HL-60/S4 treated with phorbol 12-myristate 13-acetate at 8.2 ng/mL for 4 days and 3 days (cell line): ENCODE measurements around the gene MACROD1.

Experiments used
- in situ Hi-C: fragments of 300-500 bp; cut with MboI; formaldehyde crosslinking; loops from 2 replicates; pipeline ENCODE4 v1.15.0; 2022; ENCODE audit warnings: low sequenced_read_pairs

The MACROD1 gene

DNA sequence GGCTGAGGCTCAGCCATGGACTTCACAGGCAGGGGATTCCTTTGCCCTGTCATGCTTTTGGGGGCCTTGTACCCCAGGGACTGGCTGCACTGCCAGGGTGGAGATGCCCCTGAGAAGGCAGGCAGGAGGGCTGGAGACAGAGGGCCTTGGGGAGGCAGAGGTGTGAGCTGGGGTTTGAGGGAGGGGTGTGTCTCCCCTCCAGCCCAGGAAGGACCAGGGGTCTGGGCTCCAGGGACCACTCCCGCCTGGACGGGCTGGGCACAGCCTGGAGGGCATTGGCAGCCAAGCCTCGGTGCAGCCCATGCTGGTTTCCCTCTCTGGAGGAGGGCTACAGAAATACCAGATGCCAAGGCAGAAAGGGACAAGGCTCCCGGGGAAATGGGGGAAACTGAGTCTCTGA is 160.2 kb downstream of the MACROD1 start:
- in situ Hi-C loops = no loop called here

DNA sequence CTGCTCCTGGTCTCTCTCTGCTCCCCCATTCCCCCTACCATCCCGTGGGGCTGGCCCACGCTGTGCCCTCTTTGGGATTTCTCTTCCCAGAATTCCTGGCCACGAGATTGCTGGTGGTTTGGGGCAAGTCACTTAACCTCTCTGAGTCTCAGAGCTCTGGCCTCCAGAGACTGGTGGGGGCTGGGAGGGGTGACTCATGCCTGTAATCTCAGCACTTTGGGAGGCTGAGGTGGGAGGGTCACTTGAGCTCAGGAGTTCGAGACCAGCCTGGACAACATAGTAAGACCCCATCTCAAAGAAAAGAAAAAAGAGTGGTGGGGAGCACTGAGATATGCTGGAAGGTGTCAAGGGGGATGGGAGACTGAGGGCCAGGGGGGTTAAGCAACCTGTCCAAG is 161.3 kb downstream of the MACROD1 start:
- in situ Hi-C loops = no loop called here

- in situ Hi-C loops = no loop called here
Observed at GRCh38 chr11:64003807-64004589, 161.9 kb downstream of the MACROD1 start.

- in situ Hi-C loops = no loop called here
Observed at GRCh38 chr11:64001484-64002420, 164.2 kb downstream of the MACROD1 start.

DNA sequence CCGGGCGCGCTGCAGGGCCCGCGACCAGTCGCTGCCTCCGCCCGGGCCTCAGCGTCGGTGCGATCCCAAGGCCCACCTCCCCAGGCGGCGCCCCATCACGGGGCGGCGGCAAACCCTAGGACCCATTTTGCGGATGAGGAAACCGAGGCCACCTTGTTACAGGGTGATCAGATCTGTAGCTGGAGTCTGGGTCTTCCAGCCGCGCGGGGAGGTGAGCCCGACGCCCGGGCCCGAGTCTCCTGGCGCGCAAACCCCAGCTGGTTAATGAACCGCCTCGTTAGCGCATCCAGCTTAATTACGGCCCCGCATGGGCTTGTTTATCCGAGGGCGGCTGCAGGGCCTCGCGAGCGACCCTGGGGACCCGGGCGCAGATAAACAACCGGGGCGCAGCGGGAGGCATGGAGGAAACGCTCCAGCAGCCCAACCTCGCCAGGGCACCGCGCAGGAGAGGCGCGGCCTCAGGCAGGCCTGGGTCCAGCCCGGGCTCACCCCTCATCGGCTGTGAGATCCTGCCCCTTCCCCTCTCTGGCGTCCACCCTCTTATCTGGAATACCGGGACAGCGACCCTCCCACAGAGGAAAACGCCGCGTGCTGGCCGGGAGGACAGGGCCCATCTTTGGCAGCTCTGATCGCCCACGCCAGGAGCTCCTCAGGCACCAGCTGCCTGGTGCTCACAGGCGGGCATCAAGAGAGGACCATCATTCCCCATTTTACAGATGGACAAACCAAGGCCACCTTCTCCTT is 165.0 kb downstream of the MACROD1 start:
- in situ Hi-C loops = no loop called here

DNA sequence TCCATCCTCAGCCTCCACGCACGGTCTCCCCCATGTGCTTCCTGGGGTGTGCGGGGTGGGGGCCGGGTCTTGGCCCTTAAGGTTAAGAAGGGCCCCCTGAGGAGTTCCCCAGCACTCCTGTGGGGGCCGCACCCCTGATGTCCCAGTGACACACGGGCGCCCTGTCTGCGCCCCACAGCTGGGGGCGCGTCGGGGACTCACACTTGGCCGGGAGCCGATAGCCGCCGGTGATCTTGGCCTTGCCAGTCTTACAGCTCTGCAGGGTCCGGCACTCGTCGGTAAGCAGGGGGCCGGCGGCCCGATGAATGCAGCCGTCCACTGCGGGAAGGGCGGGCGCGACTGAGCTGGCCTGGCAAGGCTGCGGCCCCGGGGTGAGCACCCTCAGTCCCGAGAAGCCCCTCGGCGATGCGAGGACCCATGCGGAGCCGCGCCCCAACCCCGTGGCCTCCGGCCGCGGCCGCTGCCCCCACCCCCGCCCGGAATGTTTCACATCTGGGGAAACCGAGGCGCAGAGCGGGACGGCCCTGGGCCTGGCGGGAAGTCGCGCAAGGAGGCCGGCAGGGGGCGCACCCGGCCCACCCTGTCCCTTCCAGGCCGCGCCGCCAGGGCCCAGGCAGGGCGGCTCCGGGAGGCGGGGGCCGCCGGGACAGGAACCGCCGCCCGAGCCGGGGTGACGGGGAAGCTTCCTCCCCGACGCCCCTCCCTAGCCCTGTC is 165.7 kb downstream of the MACROD1 start:
- in situ Hi-C loops = no loop called here

- in situ Hi-C loops = no loop called here
Observed at GRCh38 chr11:63999349-64000025, 166.4 kb downstream of the MACROD1 start.

DNA sequence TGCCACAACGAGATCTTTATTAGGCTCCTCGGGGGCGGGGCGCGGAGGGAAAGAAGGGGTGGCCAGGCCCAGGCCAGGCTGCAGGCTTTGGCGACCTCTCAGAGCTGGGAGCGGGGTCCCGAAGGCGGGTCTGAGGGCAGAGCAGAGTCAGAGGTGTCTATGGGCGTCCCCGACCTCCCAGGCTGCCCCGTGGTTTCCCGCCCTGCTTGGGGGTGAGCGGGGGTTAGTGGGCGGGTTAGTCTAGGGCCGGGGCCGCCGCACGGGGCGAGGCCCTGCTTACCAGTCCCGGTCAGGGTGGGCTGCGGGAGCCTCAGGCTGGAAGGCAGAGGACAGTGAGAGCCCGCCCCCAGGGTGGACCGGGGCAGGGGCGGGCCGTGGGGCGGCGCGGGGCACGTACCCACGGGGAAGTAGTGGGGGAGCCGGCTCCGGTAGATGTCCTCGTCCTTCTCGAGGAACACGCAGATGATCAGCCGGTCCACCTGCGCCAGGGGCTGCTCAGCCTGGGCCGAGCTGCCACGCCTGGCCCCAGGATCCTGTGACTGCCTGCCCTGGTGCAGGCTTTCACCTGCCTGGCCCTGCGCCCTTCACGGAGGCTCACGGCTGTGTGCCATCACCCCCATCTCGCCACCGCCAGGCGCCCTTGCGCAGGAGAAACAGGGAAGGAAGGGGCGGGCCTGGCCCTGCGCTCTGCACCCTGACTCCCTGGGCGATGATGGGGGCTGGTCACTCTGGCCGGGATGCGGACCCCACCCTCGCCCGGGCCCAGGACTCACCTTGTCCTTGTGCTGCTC is 167.2 kb downstream of the MACROD1 start:
- in situ Hi-C loops = no loop called here

DNA sequence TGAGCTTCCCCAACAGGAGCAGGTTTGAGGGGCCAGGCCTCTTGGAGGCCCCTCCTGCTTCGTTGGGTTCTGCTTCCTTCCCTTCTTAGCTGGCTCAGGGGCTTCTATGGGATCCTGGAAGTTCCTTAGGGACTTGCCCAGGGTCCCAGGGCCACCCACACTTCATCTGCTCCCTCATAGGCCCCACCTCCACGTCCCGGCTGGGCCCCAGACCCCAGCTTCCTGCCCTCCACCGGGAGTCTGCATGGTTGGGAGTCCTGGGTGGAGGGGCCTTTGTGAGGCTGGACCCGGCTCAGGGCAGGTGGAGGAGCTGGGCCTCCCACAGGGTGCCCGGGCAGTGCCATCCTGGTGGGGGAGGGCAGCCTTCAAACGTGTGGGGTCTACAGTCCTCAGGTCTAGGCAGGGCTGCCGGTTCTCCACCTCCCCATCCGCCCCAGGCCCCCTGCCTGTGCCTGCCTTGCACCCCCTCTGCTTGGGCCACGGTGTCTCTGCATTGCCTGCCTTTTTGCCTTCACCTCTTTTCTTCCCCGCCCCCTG is 168.0 kb downstream of the MACROD1 start:
- in situ Hi-C loops = no loop called here

- in situ Hi-C loops = no loop called here
Observed at GRCh38 chr11:63997104-63997700, 168.7 kb downstream of the MACROD1 start.

GRCh38 chr11:63996512-63996911 is 169.4 kb downstream of the MACROD1 start:
- in situ Hi-C loops = no loop called here

DNA sequence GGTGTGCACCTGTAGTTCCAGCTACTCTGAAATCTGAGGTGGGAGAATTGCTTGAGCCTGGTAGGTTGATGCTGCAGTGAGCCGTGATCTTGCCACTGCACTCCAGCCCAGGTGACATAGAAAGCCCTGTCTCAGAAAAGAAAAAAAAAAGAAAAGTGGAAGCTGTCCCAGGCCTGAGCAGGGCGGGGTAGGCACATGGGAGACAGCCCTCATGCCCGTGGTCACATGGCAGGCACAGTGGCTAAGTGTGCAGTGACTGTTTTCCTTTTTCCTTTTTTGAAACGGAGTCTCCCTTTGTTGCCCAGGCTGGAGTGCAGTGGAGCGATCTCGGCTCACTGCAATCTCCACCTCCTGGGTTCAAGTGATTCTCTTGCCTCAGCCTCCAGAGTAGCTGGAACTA is 171.9 kb downstream of the MACROD1 start:
- in situ Hi-C loops = no loop called here

- in situ Hi-C loops = no loop called here
Observed at GRCh38 chr11:63993100-63993499, 172.8 kb downstream of the MACROD1 start.

GRCh38 chr11:63991558-63991957 is 174.4 kb downstream of the MACROD1 start:
- in situ Hi-C loops = no loop called here

- in situ Hi-C loops = no loop called here
Observed at GRCh38 chr11:63986932-63987513, 178.9 kb downstream of the MACROD1 start.

DNA sequence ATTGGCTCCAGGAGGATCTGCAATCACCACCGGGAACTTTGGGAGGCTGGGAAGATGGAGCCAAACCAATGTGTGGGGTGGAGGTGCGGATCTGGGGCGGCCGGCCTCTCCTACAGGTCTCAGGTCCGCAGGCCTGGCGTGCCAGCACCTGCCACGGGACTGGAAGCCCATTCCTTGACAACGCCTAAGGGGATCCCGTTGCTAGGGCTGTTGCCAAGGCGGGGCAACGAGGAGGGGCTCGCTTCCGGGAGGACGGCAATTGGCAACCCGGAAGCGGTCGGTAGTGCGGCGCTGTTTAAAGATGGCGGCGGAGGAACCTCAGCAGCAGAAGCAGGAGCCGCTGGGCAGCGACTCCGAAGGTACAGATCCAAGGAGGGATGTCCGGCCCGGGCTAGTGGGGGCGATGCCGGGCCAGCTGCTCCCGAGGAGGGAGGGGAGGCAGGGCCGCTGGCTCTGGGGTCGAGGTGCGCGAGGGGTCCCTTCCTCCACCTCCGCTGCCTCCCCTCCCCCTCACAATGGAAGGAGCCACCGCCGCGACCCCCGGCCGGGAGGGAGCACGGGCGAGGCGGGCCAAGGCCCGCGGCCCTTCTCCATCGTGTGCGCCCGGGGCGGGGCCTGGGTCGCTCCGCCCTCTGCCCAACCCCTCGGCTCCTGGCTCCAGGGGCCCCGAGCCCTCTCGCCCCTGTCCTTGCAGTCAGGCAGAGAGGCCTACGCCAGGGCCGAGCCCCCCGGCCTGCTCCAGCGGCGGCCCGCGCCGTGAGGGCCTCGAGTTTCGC is 179.6 kb downstream of the MACROD1 start, which contains the start of gene OTUB1:
Gene OTUB1, plus strand, starts transcription at position 283 of the 776 bp plus-strand sequence. Its CDS starts 19 bp downstream, at position 302.
- in situ Hi-C loops = no loop called here

GRCh38 chr11:63985812-63986155 is 180.1 kb downstream of the MACROD1 start:
- in situ Hi-C loops = no loop called here
